DOHH2 (cell line): ENCODE measurements around the gene XRCC1.

Source experiments
- EZH2phosphoT487 ChIP-seq: fragments of 200-600 bp; sonication (generic); IDR thresholded peaks from 2 replicates; pipeline ENCODE4 v1.6.1; 2017; ENCODE audit warnings: borderline replicate concordance, mild to moderate bottlenecking, antibody characterized with exemption, low read length, moderate library complexity, mixed read lengths
- TF ChIP-seq, protein P1 (sequence below): fragments of 200-600 bp; sonication (generic); IDR thresholded peaks from one replicate; pipeline ENCODE4 v1.5.1; 2014; ENCODE audit warnings: antibody characterized with exemption, mild to moderate bottlenecking, low read depth, low read length; ENCODE audit not compliant: poor library complexity, severe bottlenecking

GRCh38 chr19:43524922-43525835, 50.1 kb downstream of the XRCC1 start:
- TF ChIP-seq, protein P1, sequence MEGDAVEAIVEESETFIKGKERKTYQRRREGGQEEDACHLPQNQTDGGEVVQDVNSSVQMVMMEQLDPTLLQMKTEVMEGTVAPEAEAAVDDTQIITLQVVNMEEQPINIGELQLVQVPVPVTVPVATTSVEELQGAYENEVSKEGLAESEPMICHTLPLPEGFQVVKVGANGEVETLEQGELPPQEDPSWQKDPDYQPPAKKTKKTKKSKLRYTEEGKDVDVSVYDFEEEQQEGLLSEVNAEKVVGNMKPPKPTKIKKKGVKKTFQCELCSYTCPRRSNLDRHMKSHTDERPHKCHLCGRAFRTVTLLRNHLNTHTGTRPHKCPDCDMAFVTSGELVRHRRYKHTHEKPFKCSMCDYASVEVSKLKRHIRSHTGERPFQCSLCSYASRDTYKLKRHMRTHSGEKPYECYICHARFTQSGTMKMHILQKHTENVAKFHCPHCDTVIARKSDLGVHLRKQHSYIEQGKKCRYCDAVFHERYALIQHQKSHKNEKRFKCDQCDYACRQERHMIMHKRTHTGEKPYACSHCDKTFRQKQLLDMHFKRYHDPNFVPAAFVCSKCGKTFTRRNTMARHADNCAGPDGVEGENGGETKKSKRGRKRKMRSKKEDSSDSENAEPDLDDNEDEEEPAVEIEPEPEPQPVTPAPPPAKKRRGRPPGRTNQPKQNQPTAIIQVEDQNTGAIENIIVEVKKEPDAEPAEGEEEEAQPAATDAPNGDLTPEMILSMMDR = no peak
- TF ChIP-seq EZH2phosphoT487 = no peak
